RWPE2 (cell line): ENCODE data around the gene AR.

Experiments
- ATAC-seq: fragments of 200-7000 bp; cut with Tn5 transposase; 3 replicates; pipeline ENCODE4 v1.9.1; 2021; ENCODE audit warnings: low read depth
- DNase-seq: peaks from one replicate; pipeline ENCODE4 v3.0.0-alpha.2; 2020; ENCODE audit warnings: low spot score
- H3K27ac ChIP-seq: fragments of 450-650 bp; 2 replicates; pipeline ENCODE4 v1.5.1; 2017; ENCODE audit warnings: mild to moderate bottlenecking; ENCODE audit not compliant: poor library complexity, severe bottlenecking
- H3K27me3 ChIP-seq: fragments of 250-450 bp; sonication (Bioruptor Pico); 2 replicates; pipeline ENCODE4 v1.5.1; 2021; ENCODE audit warnings: mild to moderate bottlenecking, moderate library complexity; ENCODE audit not compliant: insufficient read depth, poor library complexity, severe bottlenecking
- H3K36me3 ChIP-seq: fragments of 250-450 bp; sonication (Bioruptor Pico); 2 replicates; pipeline ENCODE4 v1.5.1; 2020; ENCODE audit warnings: low read depth, mild to moderate bottlenecking, moderate library complexity
- H3K4me1 ChIP-seq: fragments of 250-450 bp; sonication (Bioruptor Pico); 2 replicates; pipeline ENCODE4 v1.5.1; 2021; ENCODE audit warnings: mild to moderate bottlenecking, moderate library complexity; ENCODE audit not compliant: insufficient read depth, poor library complexity, severe bottlenecking
- H3K4me3 ChIP-seq: fragments of 250-450 bp; sonication (Bioruptor Pico); 2 replicates; pipeline ENCODE4 v1.5.1; 2021; ENCODE audit warnings: mild to moderate bottlenecking, moderate library complexity; ENCODE audit not compliant: severe bottlenecking
- H3K9me3 ChIP-seq: fragments of 250-450 bp; sonication (Bioruptor Pico); 2 replicates; pipeline ENCODE4 v1.5.1; 2021; ENCODE audit warnings: mild to moderate bottlenecking, moderate library complexity; ENCODE audit not compliant: severe bottlenecking
- CTCF ChIP-seq: fragments of 450-650 bp; IDR thresholded peaks from one replicate; pipeline ENCODE4 v1.5.1; 2017; ENCODE audit warnings: mild to moderate bottlenecking, moderate library complexity; ENCODE audit not compliant: poor library complexity, severe bottlenecking

AR gene

GRCh38 chrX:67582436-67582835, 38.6 kb downstream of the AR start:
- Histone ChIP-seq H3K27ac (no peak overlapping the region), H3K36me3 (no peaks in the 10 kb centered on the region), H3K4me1 (no peaks in the 10 kb centered on the region), H3K9me3 (no peaks in the 10 kb centered on the region), H3K4me3 (no peak overlapping the region), H3K27me3 (no peaks in the 10 kb centered on the region)
- ATAC-seq (no peak), DNase-seq (no peak)
- TF ChIP-seq CTCF = no peak

- ATAC-seq (no peak), DNase-seq (no peak)
- Histone ChIP-seq H3K36me3 (no peaks in the 10 kb centered on the region), H3K4me1 (no peaks in the 10 kb centered on the region), H3K27me3 (no peaks in the 10 kb centered on the region), H3K9me3 (no peaks in the 10 kb centered on the region), H3K4me3 (no peak overlapping the region), H3K27ac (no peak overlapping the region)
- no peak for TF ChIP-seq CTCF
These were observed 39.4 kb downstream of the AR start for GRCh38 chrX:67583171-67583570.

- Histone ChIP-seq H3K4me3 (no peak overlapping the region), H3K9me3 (no peaks in the 10 kb centered on the region), H3K27me3 (no peaks in the 10 kb centered on the region), H3K27ac (no peak overlapping the region), H3K36me3 (no peaks in the 10 kb centered on the region), H3K4me1 (no peaks in the 10 kb centered on the region)
- no peak for DNase-seq
- TF ChIP-seq CTCF = no peak
- no peak for ATAC-seq
These were observed 41.6 kb downstream of the AR start for GRCh38 chrX:67585401-67585800.

- H3K4me1 ChIP-seq = no peaks in the 10 kb centered on the region
- DNase-seq (no peak), ATAC-seq (no peak)
- TF ChIP-seq CTCF = no peak
- H3K27ac ChIP-seq = no peak overlapping the region
- no peaks in the 10 kb centered on the region for H3K27me3 ChIP-seq
- no peaks in the 10 kb centered on the region for H3K36me3 ChIP-seq
- H3K4me3 ChIP-seq = no peak overlapping the region
- no peaks in the 10 kb centered on the region for H3K9me3 ChIP-seq
These were observed 44.3 kb downstream of the AR start for GRCh38 chrX:67587946-67588624.
